ENCODE results near the gene ASB2.

ASB2 gene

GRCh38 chr14:93969082-93969828, 7.1 kb downstream of the ASB2 start:
- no peak for DNase-seq
- in situ Hi-C loops (cut with HindIII; ENCODE audit: low pct_ligation_motif_present, low pct_unique_long_range_greater_than_20kb, low sequenced_read_pairs), result no loop called here

GRCh38 chr14:93967637-93968250, 8.6 kb downstream of the ASB2 start:
- in situ Hi-C loops (cut with HindIII; ENCODE audit: low pct_ligation_motif_present, low pct_unique_long_range_greater_than_20kb, low sequenced_read_pairs), result no loop called here
- DNase-seq, result no peak

GRCh38 chr14:93965946-93966474, 10.4 kb downstream of the ASB2 start:
- DNase-seq, result no peak
- in situ Hi-C loops (cut with HindIII; ENCODE audit: low pct_ligation_motif_present, low pct_unique_long_range_greater_than_20kb, low sequenced_read_pairs), result no loop called here

GRCh38 chr14:93965287-93965821, 11.0 kb downstream of the ASB2 start:
- DNase-seq, result peak; percentile 93
- in situ Hi-C loops (cut with HindIII; ENCODE audit: low pct_ligation_motif_present, low pct_unique_long_range_greater_than_20kb, low sequenced_read_pairs), result no loop called here

- DNase-seq, result no peak
- in situ Hi-C loops (cut with HindIII; ENCODE audit: low pct_ligation_motif_present, low pct_unique_long_range_greater_than_20kb, low sequenced_read_pairs), result no loop called here
Observed at GRCh38 chr14:93964820-93965286, 11.5 kb downstream of the ASB2 start.

- no peak for DNase-seq
- in situ Hi-C loops (cut with HindIII; ENCODE audit: low pct_ligation_motif_present, low pct_unique_long_range_greater_than_20kb, low sequenced_read_pairs), result no loop called here
Observed at GRCh38 chr14:93964281-93964680, 12.1 kb downstream of the ASB2 start.

- no peak for DNase-seq
- in situ Hi-C loops (cut with HindIII; ENCODE audit: low pct_ligation_motif_present, low pct_unique_long_range_greater_than_20kb, low sequenced_read_pairs), result no loop called here
Observed at GRCh38 chr14:93963692-93964091, 12.7 kb downstream of the ASB2 start.

GRCh38 chr14:93962701-93963601, 13.4 kb downstream of the ASB2 start:
- in situ Hi-C loops (cut with HindIII; ENCODE audit: low pct_ligation_motif_present, low pct_unique_long_range_greater_than_20kb, low sequenced_read_pairs), result no loop called here
- no peak for DNase-seq

GRCh38 chr14:93961620-93962019, 14.8 kb downstream of the ASB2 start:
- in situ Hi-C loops (cut with HindIII; ENCODE audit: low pct_ligation_motif_present, low pct_unique_long_range_greater_than_20kb, low sequenced_read_pairs), result no loop called here
- no peak for DNase-seq

GRCh38 chr14:93960774-93961438, 15.5 kb downstream of the ASB2 start:
- in situ Hi-C loops (cut with HindIII; ENCODE audit: low pct_ligation_motif_present, low pct_unique_long_range_greater_than_20kb, low sequenced_read_pairs), result no loop called here
- no peak for DNase-seq

- DNase-seq, result no peak
- in situ Hi-C loops (cut with HindIII; ENCODE audit: low pct_ligation_motif_present, low pct_unique_long_range_greater_than_20kb, low sequenced_read_pairs), result no loop called here
Observed at GRCh38 chr14:93960108-93960475, 16.3 kb downstream of the ASB2 start.

- in situ Hi-C loops (cut with HindIII; ENCODE audit: low pct_ligation_motif_present, low pct_unique_long_range_greater_than_20kb, low sequenced_read_pairs), result no loop called here
- peak; percentile 94 for DNase-seq
Observed at GRCh38 chr14:93959239-93960107, 16.9 kb downstream of the ASB2 start.

- in situ Hi-C loops (cut with HindIII; ENCODE audit: low pct_ligation_motif_present, low pct_unique_long_range_greater_than_20kb, low sequenced_read_pairs), result no loop called here
- no peak for DNase-seq
Observed at GRCh38 chr14:93958567-93959238, 17.7 kb downstream of the ASB2 start.

GRCh38 chr14:93957751-93958566, 18.4 kb downstream of the ASB2 start:
- in situ Hi-C loops (cut with HindIII; ENCODE audit: low pct_ligation_motif_present, low pct_unique_long_range_greater_than_20kb, low sequenced_read_pairs), result no loop called here
- no peak for DNase-seq

- in situ Hi-C loops (cut with HindIII; ENCODE audit: low pct_ligation_motif_present, low pct_unique_long_range_greater_than_20kb, low sequenced_read_pairs), result no loop called here
- no peak for DNase-seq
Observed at GRCh38 chr14:93957333-93957710, 19.0 kb downstream of the ASB2 start.

Data from ACHN (cell line).